ENCODE data around the gene PPM1K.

PPM1K gene

DNA sequence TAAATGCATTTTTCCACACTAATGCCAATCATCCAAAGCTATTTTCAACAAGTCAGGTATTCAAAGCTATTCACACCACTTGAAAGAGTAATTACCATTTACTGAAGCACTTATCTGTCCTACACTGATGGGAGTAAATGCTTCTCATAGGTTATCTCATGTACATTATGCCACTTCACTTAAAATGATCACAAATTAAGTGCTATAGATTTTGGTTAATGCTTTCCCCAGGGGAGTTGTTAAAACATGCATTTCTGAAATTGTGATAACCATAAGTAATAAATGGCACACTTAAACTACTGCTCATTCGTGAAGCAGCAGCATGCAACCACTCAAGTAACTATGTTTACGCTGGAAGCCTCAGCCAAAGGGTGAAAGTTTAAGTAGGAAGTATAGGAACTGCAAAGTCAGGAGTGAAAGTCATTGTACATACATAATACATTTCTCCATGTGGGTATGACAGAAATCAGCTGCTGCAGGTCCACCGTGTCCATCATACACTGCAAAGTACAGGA, 6.6 kb downstream of the PPM1K start:
- no peak for DNase-seq

DNA sequence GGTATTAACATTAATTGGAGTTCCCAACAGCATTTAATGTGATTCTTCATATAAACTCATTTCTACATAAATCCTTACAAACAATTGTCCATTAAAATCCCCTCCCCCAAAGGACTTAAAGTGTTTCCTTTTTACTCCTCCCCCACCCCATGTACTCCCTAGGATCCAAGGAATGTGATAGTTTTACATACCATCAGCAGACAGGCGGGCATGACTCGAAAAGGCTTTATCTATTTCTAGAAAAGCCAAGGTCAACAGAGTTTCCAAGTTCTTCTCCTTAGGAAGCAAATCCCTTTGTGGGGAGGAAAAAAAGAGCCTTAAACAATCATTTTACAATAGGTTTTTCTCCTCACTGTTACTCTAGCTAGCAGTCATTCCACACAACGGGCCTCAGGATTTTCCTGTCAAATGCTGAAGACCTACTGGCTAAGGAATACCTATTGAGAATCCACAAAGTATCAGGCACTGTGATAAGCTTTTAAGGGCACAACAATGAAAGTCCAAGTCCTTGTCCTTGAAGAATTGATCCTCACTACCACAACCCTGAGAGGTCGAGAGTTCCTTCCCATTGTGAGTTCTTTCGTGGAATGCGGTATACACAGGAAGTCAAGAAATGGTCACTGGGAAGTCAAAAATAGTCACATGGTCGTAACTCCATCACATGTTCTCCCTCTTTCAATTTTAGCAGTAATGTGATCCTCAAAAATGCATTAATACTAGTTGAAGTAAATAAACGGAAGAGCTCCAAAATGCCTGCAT, 7.2 kb downstream of the PPM1K start:
- DNase-seq = no peak

DNA sequence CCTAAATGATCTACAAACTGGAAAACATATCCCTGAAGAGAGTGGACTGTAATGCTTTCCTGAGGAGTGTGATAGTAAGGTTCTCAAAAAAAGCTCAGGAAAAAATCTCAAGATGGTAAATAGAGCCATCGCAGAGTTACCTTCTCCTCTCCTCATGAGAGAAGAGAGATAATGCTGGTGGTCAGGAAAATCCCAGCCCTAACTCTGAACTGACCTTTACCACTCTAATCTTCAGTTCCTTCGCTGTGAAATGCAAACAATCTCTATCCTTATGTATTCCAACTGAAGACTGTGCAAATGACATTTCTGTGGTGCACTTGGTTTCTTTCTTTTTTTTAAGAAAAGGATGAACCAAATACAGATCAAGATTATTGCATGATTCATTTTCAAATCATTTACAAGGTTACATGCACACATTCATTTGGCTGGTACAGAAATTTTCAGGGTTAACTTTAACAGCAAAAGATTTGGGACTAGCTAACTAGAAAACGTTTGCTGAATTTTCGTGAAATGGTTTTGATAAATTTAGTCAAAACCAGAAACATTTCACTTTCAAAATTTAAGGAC, 8.3 kb downstream of the PPM1K start:
- no peak for DNase-seq

DNA sequence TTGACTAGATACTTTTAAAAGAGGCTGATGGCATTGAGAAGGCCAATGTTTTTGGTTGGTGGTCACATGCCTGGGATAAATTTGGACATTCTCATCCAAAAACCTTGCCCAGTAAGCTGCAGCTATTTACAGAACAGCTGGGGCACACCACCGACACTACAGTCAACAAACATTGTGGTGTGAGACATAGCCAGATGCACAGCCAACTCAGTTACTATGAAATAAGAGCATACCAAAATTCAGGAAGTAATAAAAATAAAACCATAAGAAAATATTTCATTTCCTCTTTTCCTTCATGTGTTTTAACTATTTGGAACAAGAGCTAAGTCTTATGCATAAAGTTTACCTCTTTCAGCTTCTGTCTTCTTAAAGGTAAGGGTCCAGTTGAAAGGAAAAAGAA, 8.8 kb downstream of the PPM1K start:
- DNase-seq = no peak

DNA sequence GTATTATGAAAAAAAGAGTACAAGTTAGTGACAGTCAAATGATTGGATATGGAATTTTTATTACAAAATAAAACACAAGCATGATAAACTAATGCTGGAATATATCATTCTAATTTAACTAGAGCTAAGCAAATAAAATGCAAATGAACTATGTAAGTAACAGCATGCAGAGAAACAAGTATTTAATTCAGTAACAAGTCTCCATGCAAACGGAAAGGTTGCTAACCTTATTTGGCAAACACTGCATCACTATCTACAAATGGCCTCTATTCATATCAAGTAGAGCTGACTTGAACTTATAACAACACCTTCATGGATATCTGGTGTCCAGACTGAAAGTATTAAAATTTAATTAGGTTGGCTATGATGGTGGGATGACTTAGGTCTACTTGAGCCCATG, 15.4 kb downstream of the PPM1K start:
- no peak for DNase-seq

DNA sequence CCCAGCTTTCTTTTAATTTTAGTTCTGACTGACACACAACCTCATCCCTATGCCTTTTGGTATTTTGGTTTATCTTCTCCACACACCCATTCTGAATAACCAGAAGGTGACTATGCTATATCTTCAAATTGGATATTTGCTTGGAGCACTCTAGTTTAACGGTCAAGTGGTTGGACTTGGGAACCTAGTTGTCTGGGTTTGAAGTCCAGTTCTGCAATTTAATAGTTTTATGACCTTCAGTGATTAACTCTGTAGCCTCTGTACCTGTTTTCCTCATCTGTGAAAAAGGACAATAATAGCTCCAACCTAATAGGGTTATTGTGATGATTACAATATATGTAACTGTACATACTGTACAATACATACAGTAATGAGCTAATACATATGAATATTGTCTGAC, 20.0 kb downstream of the PPM1K start:
- DNase-seq = no peak

DNA sequence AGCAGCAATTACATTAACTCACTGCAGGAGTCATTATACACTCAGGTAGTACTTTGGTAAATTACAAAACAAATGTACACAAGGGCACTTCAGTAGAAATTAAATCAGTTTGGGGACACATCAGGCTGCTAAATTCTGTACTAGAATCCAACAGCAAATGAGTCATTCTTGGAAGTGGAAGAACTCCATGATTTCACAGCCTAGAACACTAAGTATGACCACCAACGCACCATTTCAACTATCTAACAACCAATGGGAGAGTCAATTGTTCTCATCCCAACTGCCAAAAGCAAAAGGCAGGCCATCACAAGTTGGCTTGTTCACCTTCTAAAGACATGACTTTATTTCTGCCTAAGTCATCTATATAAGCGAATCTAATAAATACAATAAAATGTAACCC, 26.6 kb downstream of the PPM1K start:
- no peak for DNase-seq

DNA sequence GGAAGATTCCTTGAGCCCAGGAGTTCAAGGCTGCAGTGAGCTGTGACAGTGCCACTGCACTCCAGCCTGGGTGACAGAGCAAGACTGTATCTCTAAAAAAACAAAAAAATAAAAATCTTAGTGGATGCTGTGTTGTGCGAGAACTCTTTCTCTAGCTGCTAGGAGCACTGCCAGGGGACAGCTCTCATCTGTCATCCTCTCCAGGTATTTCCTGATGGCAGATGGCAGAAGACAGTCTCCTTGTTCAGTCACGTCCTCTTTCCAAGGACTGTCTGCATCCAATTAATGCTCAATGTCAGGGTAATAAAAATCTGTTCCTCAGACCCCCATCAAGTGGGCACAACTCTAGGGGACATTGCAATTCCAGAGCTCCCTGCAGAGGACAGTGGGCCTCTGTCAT, 29.2 kb downstream of the PPM1K start:
- DNase-seq = no peak

DNA sequence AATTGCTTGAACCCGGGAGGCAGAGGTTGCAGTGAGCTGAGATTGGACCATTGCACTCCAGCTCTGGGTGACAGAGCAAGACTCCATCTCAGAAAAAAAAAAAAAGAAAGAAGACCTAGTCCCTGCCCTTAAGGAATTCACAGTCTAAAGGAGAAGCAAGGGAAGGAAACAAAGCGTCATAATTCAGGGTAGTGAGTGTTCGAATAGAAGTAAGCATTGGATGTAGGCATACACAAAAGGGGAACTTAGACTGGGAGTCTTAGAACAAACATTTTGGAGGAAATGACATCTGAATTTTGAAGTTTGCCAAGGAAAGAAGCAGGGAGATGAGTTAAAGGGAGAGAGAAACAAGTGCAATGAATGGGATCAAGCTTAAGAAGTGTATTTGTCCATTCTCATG, 32.4 kb downstream of the PPM1K start:
- DNase-seq = no peak

DNA sequence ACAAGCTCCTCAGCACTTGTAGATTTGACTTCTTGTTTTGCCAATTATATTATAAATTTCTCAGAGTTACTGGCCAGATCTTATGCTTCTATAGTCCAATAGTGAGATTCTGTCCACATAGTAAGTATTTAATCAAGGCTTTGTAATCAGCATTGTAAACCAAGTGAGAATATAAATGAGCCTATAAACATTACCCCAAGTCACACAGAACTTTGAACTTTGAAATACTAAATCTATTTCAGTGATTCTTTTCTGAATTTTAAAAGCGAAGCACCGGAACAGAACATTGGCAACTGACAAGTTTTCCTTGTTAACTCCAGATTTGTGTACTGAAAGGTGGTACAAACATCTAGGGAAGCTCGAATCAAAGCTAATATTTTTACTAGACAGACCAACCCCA, 37.2 kb downstream of the PPM1K start:
- DNase-seq = no peak

DNA sequence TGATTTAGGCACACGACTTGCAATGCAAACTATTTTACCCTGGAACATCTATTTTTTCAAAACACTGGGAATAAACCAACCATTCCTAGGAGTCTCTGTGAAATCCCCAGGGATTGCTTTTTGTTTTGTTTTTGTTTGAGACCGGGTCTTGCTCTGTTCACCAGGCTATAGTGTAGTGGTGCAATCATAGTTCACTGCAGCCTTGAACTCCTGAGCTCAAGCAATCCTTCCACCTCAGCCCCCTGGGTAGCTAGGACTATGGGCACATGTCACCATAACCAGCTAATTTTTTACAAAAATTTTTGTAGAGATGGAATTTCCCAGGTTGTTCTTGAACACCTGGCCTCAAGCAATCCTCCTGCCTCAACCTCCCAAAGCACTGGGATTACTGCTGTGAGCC, 37.8 kb downstream of the PPM1K start:
- DNase-seq = no peak

DNA sequence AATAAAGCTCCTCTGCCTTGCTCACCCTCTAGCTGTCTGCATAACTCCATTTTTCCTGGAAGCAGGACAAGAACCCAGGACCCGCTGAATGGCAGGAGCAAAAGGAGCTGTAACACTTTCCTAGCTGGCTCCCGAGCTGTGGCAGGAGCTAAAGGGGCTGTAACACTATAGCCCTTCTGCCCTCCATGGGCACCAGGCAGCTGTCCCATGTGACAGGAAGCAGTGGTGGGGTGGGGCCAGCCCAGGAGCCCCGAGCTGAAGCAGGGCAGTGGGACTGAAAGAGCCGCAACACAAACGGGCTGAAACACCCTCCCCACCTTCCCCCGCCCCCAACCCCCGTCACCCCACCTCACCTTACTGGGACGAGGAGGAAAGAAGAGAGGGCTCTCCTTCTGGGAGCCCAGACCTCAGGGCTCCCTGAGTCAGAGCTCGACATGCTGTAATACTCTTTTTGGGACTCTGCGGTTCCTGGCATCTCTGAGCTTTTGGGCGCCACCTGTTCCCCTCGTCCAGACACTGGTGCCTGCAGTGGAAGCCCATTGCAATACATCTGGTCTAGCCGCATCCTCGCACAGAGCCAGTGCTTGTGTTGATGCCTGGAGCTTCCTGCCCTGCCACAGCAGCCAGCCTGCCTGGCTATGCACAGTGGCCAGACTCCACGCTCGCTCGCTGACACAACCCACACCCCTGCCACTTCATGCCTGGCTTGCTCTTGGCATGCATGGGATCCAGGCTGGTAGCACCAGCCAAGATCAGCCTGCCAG, 39.4 kb downstream of the PPM1K start:
- no peak for DNase-seq

DNA sequence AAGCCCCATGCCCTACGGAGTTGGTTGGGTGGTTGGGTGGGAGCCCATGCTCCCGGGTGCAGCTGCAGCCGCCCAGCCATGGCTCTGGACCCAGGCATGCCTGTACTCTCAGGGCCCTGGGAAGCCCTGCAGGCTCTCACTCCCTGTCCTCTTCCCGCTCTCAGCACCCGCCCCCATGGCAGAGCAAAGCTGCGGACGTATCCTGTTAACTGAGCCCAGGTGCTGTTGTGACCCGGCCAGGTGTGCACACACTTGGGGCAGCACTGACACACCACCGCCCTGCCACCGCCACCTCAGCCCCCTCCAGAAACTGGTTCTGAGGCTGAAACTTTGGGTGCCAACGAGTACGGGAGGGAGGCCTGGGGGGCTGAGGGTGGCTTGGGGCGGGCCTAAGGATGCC, 40.3 kb downstream of the PPM1K start:
- DNase-seq = no peak

DNA sequence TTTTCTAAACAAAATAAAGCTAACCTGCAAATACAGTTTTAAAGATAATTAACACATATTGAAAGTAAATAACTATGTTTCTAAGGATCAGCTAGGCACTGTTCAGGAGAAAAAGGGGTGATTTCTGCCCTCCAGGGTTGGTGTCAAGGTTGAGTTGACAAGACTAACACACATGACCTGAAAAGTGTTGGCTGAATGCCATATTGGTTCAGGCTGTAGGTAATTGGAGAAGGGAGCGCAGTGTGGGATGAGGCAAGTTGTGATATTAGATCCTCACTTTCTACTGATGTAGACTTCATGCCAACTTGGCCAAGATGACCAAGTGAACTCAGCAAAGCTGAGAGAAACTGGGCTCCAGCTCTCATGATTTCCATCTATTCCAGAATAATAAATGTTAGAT, 42.2 kb downstream of the PPM1K start:
- no peak for DNase-seq

DNA sequence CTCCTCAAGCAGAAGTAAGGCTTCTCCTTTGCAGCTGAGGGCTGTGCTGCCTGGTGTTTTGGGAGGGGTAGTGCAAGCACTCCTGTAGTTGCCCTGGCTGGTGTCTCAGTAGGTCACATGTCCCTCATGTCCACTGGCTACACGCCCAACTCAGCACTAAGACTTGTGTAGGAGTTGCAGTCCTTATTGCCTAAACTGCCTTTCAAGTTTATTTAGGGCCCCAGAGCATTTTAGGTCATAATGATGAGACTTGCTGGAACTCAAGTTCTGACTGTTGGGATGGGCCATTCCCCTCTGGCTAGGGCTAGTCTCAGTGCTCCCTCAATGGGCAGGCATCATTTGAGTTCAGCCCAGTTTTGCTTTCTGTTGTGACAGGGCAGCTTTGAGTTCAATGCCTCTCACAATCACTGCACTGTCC, 44.1 kb downstream of the PPM1K start:
- peak in 3 of 58 donors; percentile 1 to 2 (median 2) for DNase-seq

DNA sequence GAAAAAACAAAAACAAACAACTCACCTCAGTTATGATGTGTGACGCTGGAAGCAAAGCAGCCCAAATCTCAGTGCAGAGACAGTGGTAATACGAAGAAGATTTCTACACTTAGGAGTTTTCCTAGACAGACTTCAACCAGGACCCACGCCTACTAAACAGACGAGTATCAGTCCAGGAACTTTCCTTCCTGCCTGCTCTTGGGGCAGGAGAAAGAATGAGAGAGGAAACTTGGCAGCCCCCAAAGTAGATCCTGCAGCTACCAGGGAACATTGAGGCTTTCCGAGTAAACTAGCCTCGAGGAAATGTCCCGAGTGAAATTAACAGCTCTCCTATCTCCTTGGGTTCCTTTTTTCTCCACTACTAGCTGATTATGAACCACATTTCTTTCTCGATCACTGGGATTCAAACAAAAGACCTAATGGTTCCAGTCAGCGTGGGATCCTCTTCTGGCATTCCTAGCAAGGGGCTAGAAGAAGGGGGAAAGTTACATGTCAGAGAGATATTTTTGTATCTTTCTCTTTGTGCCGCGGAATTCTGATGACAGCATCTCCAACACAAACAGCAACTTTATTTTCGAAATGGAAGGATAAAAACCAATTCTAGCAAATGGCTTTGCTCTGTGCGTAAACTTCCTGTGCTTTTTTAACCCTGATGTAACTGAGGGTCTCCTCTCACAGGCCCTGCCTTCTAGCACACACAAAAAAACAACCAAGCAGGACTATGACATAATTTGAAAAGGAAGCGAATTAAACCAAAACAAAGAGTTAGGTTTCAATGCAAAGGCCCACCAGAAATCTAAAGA, 53.2 kb downstream of the PPM1K start:
- peak in 1 of 58 donors; percentile 5 for DNase-seq

DNA sequence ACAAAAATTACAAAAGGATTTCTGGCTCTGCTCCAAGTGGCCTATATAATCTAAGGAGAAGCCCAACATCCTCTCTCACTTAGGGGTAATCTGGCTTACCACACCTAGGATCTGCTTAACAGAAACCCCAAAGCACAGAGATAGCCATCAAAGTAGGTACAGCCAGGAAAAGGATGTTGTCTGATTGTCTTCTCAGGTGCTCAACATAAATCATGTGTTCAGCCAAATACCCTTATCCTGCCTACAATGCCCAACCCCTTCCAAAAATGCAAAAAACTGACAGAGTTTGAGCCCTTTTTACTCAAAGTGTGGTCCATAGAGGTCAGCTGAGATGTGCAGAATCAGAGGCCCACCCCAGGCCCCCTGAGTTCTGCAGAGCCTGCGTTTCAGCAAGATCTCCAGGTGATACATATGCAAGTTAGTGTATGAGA, 53.9 kb downstream of the PPM1K start:
- DNase-seq = no peak

DNA sequence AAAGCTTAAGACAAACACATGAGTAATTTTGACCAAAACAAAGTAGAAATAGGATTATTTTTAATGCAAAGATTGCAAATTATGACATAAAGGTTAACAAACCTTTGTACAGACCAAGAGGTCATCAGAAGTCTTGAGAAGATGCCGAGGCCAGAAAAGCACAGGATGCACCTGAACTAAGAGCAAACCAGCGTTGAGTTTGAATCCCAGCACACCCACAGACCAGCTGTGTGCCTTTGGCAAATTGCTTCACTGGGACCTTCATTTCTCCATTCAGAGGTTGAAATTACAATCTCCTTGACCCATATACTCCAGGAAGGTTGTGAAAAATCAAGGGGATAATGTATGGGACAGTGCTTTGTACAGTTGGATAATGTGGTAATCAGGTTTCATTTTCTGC, 56.6 kb downstream of the PPM1K start:
- DNase-seq = no peak

DNA sequence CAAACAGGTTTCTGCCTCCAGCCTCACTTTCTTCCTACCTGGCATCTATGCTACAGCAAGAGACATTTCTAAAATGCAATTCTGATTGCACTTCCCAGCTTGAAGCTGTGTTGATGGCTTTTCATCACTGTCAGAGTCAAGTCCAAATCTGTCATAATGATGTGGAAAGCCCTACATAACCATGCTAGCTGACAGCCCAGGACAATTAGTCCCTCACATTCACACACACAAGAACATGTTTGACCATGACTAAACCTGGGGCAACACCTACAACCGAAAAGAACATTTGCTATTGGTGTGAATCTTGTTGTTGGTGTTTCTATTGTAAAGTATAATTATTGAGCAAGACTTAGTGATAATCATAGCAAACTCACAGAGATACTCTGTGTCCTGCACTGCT, 58.2 kb downstream of the PPM1K start:
- DNase-seq = no peak

DNA sequence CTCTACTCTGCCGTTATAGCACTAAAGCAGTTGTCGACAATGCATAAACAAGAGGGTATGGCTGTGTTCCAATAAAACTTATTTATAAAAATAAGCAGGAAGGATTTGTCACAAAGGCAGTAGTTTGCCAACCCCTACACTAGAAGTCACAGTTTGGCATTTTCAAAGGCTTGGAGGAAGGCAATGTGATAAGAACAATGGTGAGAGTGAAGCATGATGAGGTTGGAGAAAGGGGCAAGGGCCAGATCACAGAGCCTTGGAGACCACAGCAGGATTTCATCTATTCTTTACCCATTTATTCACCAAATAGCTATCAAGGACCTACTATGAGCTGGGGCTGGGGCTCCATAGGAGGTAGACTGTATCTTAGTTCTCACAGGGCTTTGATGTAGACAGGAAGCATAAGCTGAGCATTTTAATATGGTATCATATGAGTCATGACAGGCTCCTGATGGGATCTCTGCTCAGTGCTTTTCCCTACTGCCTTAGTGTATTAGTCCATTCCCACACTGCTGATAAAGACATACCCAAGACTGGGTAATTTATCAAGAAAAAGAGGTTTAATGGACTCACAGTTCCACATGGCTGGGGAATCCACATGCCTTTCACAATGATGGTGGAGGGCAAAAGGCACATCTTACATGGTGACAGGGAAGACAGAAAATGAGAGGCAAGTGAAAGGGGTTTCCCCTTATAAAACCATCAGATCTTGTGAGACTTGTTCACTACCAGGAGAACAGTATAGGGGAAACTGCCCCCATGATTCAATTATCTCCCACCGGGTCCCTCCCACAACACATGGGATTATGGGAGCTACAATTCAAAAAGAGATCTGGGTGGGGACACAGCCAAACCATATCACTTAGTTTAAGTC, 58.9 kb downstream of the PPM1K start:
- no peak for DNase-seq

DNA sequence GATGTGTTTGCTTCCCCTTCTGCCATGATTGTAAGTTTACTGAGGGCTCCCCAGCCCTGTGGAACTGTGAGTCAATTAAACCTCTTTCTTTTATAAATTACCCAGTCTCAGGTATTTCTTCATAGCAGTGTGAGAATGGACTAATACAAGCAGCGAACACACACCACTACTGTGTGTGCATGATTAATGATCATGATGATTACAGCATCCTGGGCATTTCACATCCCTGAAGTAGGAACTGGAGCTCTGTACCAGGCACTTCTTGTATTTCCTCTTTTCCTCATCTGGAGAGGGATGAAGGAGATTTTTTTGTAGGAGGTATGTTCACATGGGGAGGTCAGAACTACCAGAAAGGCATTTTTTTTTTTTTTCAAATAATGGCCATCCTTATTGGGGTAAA, 60.8 kb downstream of the PPM1K start:
- DNase-seq = no peak
